SU-DHL-6 (cell line): ENCODE results near the gene PICALM.

Experiments used
- H2AFZ ChIP-seq: fragments of 200-600 bp; sonication (generic); 2 replicates; pipeline ENCODE4 v1.6.1; 2014; ENCODE audit warnings: low read depth, mild to moderate bottlenecking, moderate library complexity, mixed read lengths, antibody characterized with exemption, low read length; ENCODE audit not compliant: severe bottlenecking
- H3F3A ChIP-seq: fragments of 200-600 bp; shearing (Covaris generic); 2 replicates; pipeline ENCODE4 v1.6.0; 2016; ENCODE audit warnings: antibody characterized with exemption, mild to moderate bottlenecking; ENCODE audit not compliant: insufficient read depth
- H3K27ac ChIP-seq: fragments of 200-600 bp; sonication (generic); 2 replicates; pipeline ENCODE4 v1.5.1; 2016; ENCODE audit warnings: low read depth, mild to moderate bottlenecking, low read length, moderate library complexity, mixed read lengths
- H3K27me3 ChIP-seq: fragments of 200-600 bp; sonication (generic), shearing (Covaris generic); 2 replicates; pipeline ENCODE4 v1.6.0; 2014; ENCODE audit warnings: mild to moderate bottlenecking, low read length
- H3K36me3 ChIP-seq: fragments of 200-600 bp; sonication (generic); 2 replicates; pipeline ENCODE4 v1.6.1; 2014; ENCODE audit warnings: mild to moderate bottlenecking, low read length, mixed read lengths
- H3K4me2 ChIP-seq: fragments of 300-600, 200-600 bp; shearing (Covaris generic), sonication (generic); 2 replicates; pipeline ENCODE4 v1.6.0; 2014; ENCODE audit warnings: low read length, low read depth, mild to moderate bottlenecking; ENCODE audit not compliant: poor library complexity, severe bottlenecking
- H3K4me3 ChIP-seq: fragments of 200-600 bp; sonication (generic); 2 replicates; pipeline ENCODE4 v1.5.1; 2014; ENCODE audit warnings: antibody characterized with exemption, low read length, mild to moderate bottlenecking, mixed read lengths; ENCODE audit not compliant: insufficient read depth, poor library complexity, severe bottlenecking
- H3K79me2 ChIP-seq: fragments of 200-600 bp; sonication (generic); 2 replicates; pipeline ENCODE4 v1.6.1; 2014; ENCODE audit warnings: mild to moderate bottlenecking, low read length, moderate library complexity; ENCODE audit not compliant: insufficient read depth
- H3K9ac ChIP-seq: fragments of 200-600 bp; sonication (generic); 2 replicates; pipeline ENCODE4 v1.7.0; 2014; ENCODE audit warnings: mild to moderate bottlenecking, low read length
- H3K9me2 ChIP-seq: fragments of 200-600 bp; sonication (generic); replicated peaks from 2 replicates; pipeline ENCODE4 v1.6.1; 2014; ENCODE audit warnings: low read length; ENCODE audit not compliant: insufficient read depth
- H3K9me3 ChIP-seq: fragments of 200-600 bp; sonication (generic); 2 replicates; pipeline ENCODE4 v1.6.1; 2014; ENCODE audit warnings: low read length, mixed read lengths; ENCODE audit not compliant: insufficient read depth
- H4K20me1 ChIP-seq: fragments of 200-600 bp; sonication (generic); 2 replicates; pipeline ENCODE4 v1.6.1; 2014; ENCODE audit warnings: low read depth, mild to moderate bottlenecking, antibody characterized with exemption, low read length, moderate library complexity, mixed read lengths
- EZH2phosphoT487 ChIP-seq: fragments of 200-600 bp; sonication (generic), shearing (Covaris generic); conservative IDR thresholded peaks from 2 replicates; pipeline ENCODE4 v1.6.1; 2018; ENCODE audit warnings: mild to moderate bottlenecking, antibody characterized with exemption, low read length, moderate library complexity, mixed read lengths
- TF ChIP-seq, protein P1 (sequence below): fragments of 200-600 bp; sonication (generic); IDR thresholded peaks from one replicate; pipeline ENCODE4 v1.5.1; 2017; ENCODE audit warnings: antibody characterized with exemption, mild to moderate bottlenecking, low read length, moderate library complexity; ENCODE audit not compliant: insufficient read depth, poor library complexity, severe bottlenecking

Gene PICALM

DNA sequence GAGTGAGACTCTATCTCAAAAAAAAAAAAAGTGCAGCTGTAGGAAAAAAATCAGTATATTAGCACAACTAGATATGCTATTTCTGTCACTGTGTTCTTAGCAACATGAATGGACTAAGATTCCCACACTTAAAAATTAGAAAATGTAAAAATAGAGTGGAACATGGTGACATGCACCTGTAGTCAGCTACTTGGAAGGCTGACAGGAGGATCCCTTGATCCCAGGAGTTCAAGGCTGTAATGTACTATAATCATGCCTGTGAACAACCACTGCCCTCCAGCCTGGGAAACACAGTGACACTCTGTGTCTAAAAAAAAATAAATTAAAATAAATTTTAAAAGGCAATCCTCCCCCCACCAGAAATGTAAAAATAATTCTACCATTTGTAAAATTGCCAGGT is 29.8 kb downstream of the PICALM start:
- Histone ChIP-seq H3K27ac (no peak overlapping the region), H3K36me3 (no peaks in the 10 kb centered on the region), H3K9me3 (no peaks in the 10 kb centered on the region), H3K79me2 (peaks cover 100% of the 10 kb centered on the region), H3K4me3 (no peak overlapping the region), H4K20me1 (peaks cover 17% of the 10 kb centered on the region; the same call in 1 of the 2 replicates), H3K27me3 (no peaks in the 10 kb centered on the region), H3F3A (peaks cover 24% of the 10 kb centered on the region), H3K4me2 (no peak overlapping the region), H3K9ac (no peak overlapping the region), H3K9me2 (no peaks in the 10 kb centered on the region), H2AFZ (no peak overlapping the region)
- TF ChIP-seq, protein P1, sequence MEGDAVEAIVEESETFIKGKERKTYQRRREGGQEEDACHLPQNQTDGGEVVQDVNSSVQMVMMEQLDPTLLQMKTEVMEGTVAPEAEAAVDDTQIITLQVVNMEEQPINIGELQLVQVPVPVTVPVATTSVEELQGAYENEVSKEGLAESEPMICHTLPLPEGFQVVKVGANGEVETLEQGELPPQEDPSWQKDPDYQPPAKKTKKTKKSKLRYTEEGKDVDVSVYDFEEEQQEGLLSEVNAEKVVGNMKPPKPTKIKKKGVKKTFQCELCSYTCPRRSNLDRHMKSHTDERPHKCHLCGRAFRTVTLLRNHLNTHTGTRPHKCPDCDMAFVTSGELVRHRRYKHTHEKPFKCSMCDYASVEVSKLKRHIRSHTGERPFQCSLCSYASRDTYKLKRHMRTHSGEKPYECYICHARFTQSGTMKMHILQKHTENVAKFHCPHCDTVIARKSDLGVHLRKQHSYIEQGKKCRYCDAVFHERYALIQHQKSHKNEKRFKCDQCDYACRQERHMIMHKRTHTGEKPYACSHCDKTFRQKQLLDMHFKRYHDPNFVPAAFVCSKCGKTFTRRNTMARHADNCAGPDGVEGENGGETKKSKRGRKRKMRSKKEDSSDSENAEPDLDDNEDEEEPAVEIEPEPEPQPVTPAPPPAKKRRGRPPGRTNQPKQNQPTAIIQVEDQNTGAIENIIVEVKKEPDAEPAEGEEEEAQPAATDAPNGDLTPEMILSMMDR = no peak
- no peak for TF ChIP-seq EZH2phosphoT487

DNA sequence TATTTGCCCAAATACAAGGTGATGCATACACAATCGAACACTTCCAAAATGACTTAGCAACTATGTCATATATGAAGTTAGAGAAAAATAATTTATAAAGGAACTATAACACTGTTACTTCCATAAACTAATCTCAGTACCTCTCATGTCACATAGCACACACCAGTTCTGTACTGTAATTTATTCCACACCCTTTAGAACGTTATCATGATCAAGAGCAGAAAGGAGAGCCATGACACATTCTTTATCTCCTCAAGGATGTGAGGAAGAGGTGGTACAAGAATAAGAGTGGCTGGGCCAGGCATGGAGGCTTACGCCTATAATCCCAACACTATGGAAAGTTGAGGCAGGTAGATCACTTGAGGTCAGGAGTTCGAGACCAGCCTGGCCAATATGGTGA is 31.1 kb downstream of the PICALM start:
- peaks cover 11% of the 10 kb centered on the region for H3F3A ChIP-seq
- no peak overlapping the region for H3K4me2 ChIP-seq
- peaks cover 16% of the 10 kb centered on the region; the same call in 1 of the 2 replicates for H4K20me1 ChIP-seq
- TF ChIP-seq, protein P1 = no peak
- TF ChIP-seq EZH2phosphoT487 = no peak
- H2AFZ ChIP-seq = no peak overlapping the region
- H3K27ac ChIP-seq = no peak overlapping the region
- H3K9me2 ChIP-seq = no peaks in the 10 kb centered on the region
- H3K4me3 ChIP-seq = no peak overlapping the region
- H3K79me2 ChIP-seq = peaks cover 100% of the 10 kb centered on the region
- no peaks in the 10 kb centered on the region for H3K27me3 ChIP-seq
- H3K9ac ChIP-seq = no peak overlapping the region
- H3K9me3 ChIP-seq = no peaks in the 10 kb centered on the region
- no peaks in the 10 kb centered on the region for H3K36me3 ChIP-seq

DNA sequence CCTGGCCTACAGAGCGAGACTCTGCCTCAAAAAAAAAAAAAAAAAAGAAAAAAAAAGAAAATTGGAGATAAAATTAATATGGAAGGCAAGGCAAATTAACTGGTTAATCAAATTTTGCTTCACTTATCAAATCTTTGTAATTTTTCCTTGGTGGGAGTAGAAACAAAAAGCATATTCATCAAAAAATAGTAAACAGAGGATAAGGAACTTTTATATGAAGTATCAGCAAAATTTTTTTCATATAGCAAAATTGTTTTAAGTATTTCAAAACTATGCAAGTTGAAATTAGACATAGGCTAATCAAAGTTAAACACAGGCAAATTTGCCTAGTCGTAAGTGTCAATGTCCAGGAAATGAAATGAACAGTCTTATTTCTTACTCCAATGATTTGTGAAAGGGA is 33.0 kb downstream of the PICALM start:
- Histone ChIP-seq H3K9ac (no peak overlapping the region), H3K79me2 (peaks cover 100% of the 10 kb centered on the region), H3K27me3 (no peaks in the 10 kb centered on the region), H4K20me1 (peaks cover 15% of the 10 kb centered on the region; the same call in 1 of the 2 replicates), H3K4me3 (no peak overlapping the region), H3K36me3 (0 out of 2 replicates have a peak, but pooled peaks cover 2% of the 10 kb centered on the region), H3K9me2 (no peaks in the 10 kb centered on the region), H3F3A (peaks cover 4% of the 10 kb centered on the region; the same call in 1 of the 2 replicates), H3K4me2 (no peak overlapping the region), H3K27ac (no peak overlapping the region), H2AFZ (no peak overlapping the region), H3K9me3 (no peaks in the 10 kb centered on the region)
- no peak for TF ChIP-seq EZH2phosphoT487
- TF ChIP-seq, protein P1 = no peak

DNA sequence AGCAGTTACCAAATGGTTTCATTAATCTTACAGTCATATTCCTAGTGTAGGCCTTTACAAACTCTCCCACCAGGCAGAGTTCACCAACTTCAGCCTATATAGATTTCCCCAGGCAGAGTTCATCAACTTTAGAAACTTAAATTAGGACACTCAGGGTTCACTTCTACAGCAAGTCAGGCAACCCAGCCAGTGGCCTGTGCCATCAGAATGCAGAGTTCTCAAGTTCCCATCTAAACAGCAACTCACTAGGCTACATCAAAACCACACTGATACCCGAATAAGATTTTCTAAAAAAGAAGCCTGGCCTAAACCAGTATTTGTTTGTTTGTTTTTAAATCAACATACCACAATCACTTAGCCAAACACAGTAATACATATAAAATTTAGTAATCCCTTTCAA is 33.7 kb downstream of the PICALM start:
- H3K9me2 ChIP-seq = no peaks in the 10 kb centered on the region
- TF ChIP-seq EZH2phosphoT487 = no peak
- TF ChIP-seq, protein P1 = no peak
- no peaks in the 10 kb centered on the region for H3K9me3 ChIP-seq
- peaks cover 7% of the 10 kb centered on the region; the same call in 1 of the 2 replicates for H3K36me3 ChIP-seq
- H3K27me3 ChIP-seq = no peaks in the 10 kb centered on the region
- H3K9ac ChIP-seq = no peak overlapping the region
- H3K4me2 ChIP-seq = no peak overlapping the region
- no peak overlapping the region for H3K4me3 ChIP-seq
- H3K27ac ChIP-seq = no peak overlapping the region
- no peaks in the 10 kb centered on the region for H3F3A ChIP-seq
- H4K20me1 ChIP-seq = peaks cover 15% of the 10 kb centered on the region; the same call in 1 of the 2 replicates
- no peak overlapping the region for H2AFZ ChIP-seq
- H3K79me2 ChIP-seq = peaks cover 100% of the 10 kb centered on the region
